ENCODE results near the gene OR2T34. TPM values are rescaled to one million over a fixed set of nuclear protein-coding genes. Genes with fewer than 3 reads are reported as not detected.
"Not testable (repeated sequence)": the region's sequence is repeated elsewhere in the genome, so short reads cannot be mapped to it uniquely, and the experiment has no call there.

OR2T34 gene
- total RNA-seq, result not detected in 2 replicates
- polyA plus RNA-seq (2012), result not detected

DNA sequence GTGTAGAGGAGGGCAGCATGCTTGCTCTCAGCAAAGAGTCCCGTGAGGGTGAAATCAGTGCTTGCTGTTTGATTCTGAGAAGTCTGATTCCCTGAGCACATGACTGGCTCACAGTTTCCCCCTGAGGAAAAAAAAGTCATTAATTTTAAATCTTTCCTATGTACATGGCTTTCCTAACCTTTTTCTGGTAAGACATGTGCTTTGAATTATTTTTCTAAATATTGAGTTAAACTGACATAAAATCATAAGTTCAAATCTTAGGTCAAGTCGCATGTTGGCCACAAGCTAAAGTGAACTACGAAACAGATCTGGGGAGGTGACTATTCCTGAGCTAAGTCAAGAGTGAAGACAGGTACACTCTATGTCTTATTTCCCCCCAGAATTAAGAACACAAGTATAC, at the start of gene OR2T34:
OR2T34 (minus strand) TSS at position 101 of the 400 bp plus-strand sequence; CDS start at position 101, 0 bp downstream.
- not testable (repeated sequence) for DNase-seq (ENCODE audit: low read depth)

GRCh38 chr1:248622570-248623001, 48.0 kb upstream of the OR2T34 start:
- peak; percentile 33 for DNase-seq (ENCODE audit: low read depth)

- no peak for DNase-seq (ENCODE audit: low read depth)
Observed at GRCh38 chr1:248621770-248622169, 47.2 kb upstream of the OR2T34 start.

DNA sequence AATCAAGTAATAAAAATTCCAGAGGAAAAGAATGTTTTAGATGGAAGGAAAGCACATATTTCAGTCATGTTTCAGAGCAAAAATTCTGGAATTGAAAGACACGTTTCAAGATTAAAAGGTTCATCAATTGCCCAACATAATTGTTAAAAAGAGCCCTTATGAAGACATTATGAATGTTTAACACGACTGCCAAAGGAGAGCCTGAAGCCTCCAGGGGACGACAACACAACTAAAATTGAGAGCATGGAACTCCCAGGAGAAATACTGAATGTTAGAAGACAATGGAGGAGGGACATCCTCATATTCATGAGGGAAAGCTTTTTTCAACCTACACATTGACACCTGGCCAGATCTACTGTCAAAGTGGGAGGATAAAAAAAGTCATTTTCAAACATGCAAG, 44.3 kb upstream of the OR2T34 start:
- DNase-seq (ENCODE audit: low read depth), result peak; percentile 72

DNA sequence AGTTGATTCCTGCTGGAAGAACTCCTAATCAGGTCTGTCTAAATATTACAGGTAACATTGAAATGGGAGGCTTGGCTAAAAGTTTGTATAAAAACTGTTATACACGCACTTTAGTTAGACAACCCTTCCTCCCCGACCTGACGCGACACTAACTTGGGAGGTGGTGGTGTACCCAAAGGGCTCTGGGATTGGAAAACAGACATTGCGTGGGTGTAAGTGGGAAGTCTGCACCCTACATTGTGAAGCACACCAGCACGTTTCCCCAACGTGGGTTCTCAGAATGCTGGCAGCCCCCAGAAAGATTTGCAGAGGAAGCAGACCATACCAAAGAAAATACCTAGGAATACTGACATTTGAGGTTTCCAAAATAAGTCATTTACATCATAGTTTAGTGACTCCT, 43.6 kb upstream of the OR2T34 start:
- no peak for DNase-seq (ENCODE audit: low read depth)

DNA sequence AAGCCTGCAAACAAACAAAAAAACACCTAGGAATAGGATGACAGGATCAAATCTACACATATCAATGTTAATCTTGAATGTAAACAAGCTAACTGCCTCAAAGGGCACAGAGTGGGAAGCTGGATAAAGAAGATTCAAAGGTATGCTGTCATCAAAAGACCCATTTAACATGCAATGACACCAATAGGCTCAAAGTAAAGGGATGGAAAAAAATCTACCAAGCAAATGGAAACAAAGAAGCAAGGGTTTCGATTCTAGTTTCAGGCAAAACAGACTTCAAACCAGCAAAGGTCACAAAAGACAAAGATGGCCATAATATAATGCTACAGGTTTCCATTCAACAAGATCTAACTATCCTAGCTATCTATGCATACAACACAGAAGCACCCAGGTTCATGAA, 39.2 kb upstream of the OR2T34 start:
- DNase-seq (ENCODE audit: low read depth), result no peak

DNA sequence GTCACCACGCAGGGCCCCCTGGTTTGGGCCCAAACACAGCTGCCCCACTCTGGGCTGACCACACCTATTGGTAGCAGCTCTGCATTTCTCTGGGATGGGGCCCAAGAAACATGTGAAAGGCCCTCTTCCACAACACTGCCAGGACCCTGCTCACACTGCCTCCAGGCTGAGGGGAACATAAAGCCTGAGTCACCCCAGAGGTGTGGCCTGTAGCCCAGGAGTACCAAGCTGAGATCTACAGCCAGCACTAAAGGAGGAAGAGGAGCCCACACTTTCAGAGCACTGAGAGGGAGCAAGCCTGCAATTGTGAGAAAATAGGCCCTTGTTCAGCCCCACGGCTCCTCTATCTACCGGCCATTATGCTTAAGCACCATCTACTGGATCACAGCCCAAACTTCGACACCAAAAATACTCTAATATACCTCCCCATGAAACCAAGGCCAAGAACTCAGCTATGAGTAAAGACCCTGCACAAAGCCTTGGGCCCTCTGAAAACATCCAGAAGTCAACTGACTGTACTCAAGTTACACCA, 37.4 kb upstream of the OR2T34 start:
- no peak for DNase-seq (ENCODE audit: low read depth)

GRCh38 chr1:248610301-248610700, 35.7 kb upstream of the OR2T34 start:
- DNase-seq (ENCODE audit: low read depth), result no peak

DNA sequence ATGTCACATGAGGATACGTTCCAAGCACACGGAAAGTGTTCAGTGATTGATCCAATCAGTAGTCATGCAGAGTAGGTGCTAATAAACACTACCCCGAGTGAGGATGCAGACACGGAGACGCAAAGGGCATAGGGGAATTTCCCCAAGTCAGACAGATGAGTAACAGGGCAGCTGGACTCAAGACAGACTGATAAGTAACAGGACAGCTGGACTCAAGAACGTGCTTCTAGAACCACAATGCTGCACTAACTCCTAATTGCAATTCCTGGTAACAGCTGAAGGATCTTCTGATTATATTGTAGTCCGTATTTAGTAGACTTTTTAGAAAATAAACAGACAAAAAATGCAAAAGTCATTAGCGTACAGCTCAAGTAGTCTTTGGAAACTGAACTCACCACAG, 24.8 kb upstream of the OR2T34 start:
- peak; percentile 78 for DNase-seq (ENCODE audit: low read depth)

GRCh38 chr1:248597589-248597988, 23.0 kb upstream of the OR2T34 start, which contains the start of gene OR2T10:
TSS of gene OR2T10 (minus strand) at chr1:248597700. CDS start at chr1:248593768, 3,932 bp downstream.
- DNase-seq (ENCODE audit: low read depth), result peak; percentile 13

- DNase-seq (ENCODE audit: low read depth), result no peak
Observed at GRCh38 chr1:248596615-248597014, 22.1 kb upstream of the OR2T34 start.

- DNase-seq (ENCODE audit: low read depth), result no peak
Observed at GRCh38 chr1:248593226-248593625, 18.7 kb upstream of the OR2T34 start.

DNA sequence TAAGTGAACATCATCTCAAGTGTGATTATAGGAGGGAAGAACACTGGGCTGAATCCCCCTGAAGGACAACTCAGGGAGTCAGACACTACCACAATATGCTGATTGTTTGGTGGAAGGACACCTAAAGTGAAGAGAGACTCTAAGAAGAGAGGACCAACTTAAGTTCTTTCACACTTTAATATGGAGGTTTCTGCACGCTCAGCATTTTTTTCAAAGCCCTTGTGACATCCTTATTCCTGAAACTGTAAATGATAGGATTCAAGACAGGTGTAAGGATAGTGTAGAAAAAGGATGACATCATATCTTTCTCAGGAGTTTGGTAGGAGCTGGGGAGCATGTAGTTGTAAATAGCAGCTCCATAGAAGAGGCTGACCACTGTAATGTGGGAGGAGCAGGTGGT, 18.1 kb upstream of the OR2T34 start:
- peak; percentile 15 for DNase-seq (ENCODE audit: low read depth)

- no peak for DNase-seq (ENCODE audit: low read depth)
Observed at GRCh38 chr1:248590055-248590454, 15.5 kb upstream of the OR2T34 start.

- DNase-seq (ENCODE audit: low read depth), result no peak
Observed at GRCh38 chr1:248589334-248589733, 14.8 kb upstream of the OR2T34 start.

DNA sequence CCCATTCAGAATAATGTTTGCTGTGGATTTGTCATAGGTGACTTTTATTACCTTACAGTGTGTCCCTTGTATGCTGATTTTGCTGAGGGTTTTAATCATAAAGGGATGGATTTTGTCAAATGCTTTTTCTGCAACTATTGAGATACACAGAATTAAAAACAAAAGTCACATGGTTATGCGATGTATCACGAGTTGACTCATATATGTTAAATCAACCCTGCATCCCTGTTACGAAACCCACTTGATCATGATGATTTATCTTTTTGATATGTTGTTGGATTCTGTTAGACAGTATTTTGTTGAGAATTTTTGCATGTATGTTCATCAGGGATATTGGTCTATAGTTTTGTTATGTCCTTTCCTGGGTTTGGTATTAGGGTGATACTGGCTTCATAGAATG, 10.7 kb upstream of the OR2T34 start:
- no peak for DNase-seq (ENCODE audit: low read depth)

- DNase-seq (ENCODE audit: low read depth), result no peak
Observed at GRCh38 chr1:248576260-248576980, 1.9 kb upstream of the OR2T34 start.

DNA sequence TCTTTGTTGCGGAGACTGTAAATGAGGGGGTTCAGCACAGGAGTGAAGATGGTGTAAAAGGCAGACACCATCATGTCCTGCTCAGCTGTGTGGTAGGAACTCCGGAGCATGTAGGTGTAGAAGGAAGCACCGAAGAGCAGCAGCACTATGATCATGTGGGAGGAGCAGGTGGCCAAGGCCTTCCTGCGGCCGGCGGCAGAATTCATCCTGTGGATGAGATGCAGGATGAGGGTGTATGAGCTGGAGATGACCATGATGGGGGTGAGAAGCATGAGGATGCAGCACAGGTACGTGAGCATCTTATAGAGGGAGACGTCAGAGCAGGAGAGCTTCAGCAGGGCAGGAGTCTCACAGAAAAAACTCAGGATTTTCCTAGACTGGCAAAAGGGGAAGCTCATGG, 701 bp downstream of the OR2T34 start:
- DNase-seq (ENCODE audit: low read depth), result not testable (repeated sequence)

- DNase-seq (ENCODE audit: low read depth), result not testable (repeated sequence)
Observed at GRCh38 chr1:248572049-248572448, 2.5 kb downstream of the OR2T34 start.

DNA sequence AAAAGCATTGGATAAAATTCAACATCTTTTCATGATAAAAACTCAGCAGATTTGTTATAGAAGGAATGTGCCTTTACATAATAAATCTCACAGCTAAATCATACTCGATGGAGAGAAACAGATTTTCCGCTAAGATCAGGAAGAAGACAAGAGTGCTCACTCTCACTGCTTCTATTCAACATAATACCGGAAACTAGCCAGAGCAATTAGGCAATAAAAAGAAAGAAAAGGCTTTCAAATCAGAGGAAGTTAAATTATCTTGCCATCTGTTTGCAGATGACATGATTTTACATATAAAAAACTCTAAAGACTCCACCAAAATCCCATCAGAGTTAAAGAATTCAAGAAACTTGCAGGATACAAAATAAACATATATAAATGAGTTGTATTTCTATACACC, 3.7 kb downstream of the OR2T34 start:
- DNase-seq (ENCODE audit: low read depth), result not testable (repeated sequence)

DNA sequence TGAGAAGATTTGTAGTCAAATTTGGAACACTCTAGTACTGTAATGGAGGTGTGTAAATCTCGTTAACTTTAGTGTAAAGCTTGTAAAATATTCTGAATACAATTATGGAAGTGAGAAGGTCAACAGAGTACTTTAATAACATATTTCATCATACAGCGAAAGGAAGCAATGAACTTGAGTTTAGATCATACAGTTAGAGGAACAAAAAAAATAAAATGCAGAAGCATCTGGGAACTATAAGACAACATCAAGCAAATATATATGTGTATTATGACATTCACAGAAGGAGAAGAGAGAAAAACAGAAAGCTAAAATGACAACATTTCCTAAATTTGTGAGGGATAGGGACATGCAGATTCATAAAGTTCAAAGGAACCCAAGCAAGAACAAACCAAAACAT, 5.5 kb downstream of the OR2T34 start:
- not testable (repeated sequence) for DNase-seq (ENCODE audit: low read depth)

DNA sequence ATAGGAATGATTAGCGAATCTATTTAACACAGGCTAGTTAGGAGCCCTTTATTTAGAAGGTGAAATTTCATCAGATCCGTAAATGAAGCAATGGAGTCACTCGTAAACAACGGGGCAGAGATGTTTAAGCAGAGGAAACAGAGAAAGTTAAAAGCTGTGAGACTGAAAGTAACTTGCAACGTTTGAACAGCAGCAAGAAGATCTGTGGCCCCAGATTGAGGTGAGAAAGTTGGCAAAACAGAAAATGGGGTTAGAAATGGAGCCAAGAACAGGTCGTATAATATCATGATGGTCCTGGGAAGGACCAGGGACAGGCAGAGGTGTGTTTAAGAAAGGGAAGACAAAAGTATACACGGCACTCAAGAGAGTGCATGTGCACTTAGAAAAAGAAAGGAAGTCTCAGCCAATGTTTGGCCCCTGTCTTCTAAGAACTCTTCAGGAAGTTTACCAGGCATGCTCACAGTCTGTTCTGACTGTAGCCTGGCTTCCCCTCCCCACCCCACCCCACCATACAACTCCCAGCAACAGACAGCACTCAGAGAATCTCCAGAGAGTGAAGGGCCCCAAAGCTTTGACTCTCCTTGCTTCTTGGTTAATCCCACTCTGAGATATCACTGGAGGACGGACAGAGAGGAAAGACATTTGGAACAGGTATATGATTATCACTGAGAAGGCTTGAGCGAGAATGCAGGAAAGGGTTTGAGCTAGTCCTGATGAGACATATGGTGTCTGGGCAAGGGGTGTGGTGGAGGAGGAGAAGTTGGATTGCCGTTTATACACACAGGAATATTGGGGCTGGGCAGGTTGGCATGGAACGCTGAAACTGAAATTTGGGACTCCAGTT, 8.8 kb downstream of the OR2T34 start:
- not testable (repeated sequence) for DNase-seq (ENCODE audit: low read depth)

Data from myocyte (in vitro differentiated cells).